Immature natural killer cell (primary cell): ENCODE results near the gene IRF2. TPM values are rescaled to one million over a fixed set of nuclear protein-coding genes. Genes with fewer than 3 reads are reported as not detected.
"Not testable (repeated sequence)": the region's sequence is repeated elsewhere in the genome, so short reads cannot be mapped to it uniquely, and the experiment has no call there.

Source experiments
- DNase-seq, 3 donors: peaks; one replicate each; pipeline ENCODE4 v3.0.0; 2022; ENCODE audit warnings: mixed read lengths in 1 of 3
- H3K27ac Mint-ChIP-seq, 6 donors: one replicate each; pipeline ENCODE4 v1.8.0; 2020; ENCODE audit warnings: mixed read lengths in 6 of 6, mild to moderate bottlenecking in 5 of 6, inconsistent platforms in 4 of 6, moderate library complexity in 3 of 6
- H3K27me3 Mint-ChIP-seq, 3 donors: one replicate each; pipeline ENCODE4 v1.8.0; 2020 to 2021; ENCODE audit warnings: low read depth in 3 of 3, mild to moderate bottlenecking in 3 of 3, mixed read lengths in 3 of 3, moderate library complexity in 3 of 3, inconsistent platforms in 1 of 3
- H3K36me3 Mint-ChIP-seq, 3 donors: one replicate each; pipeline ENCODE4 v1.8.0; 2020; ENCODE audit warnings: mixed read lengths in 3 of 3, inconsistent platforms in 2 of 3, mild to moderate bottlenecking in 2 of 3
- H3K4me1 Mint-ChIP-seq, 2 donors: one replicate each; pipeline ENCODE4 v1.8.0; 2020; ENCODE audit warnings: inconsistent platforms in 2 of 2, mild to moderate bottlenecking in 2 of 2, mixed read lengths in 2 of 2, moderate library complexity in 1 of 2
- H3K4me3 Mint-ChIP-seq, 5 donors: one replicate each; pipeline ENCODE4 v1.8.0; 2020; ENCODE audit warnings: mild to moderate bottlenecking in 5 of 5, mixed read lengths in 5 of 5, inconsistent platforms in 3 of 5, moderate library complexity in 3 of 5
- H3K9me3 Mint-ChIP-seq, 6 donors: one replicate each; pipeline ENCODE4 v1.8.0; 2020; ENCODE audit warnings: mild to moderate bottlenecking in 6 of 6, mixed read lengths in 6 of 6, inconsistent platforms in 4 of 6, moderate library complexity in 3 of 6
- polyA plus RNA-seq, 3 donors: library from polyadenylated mRNA; unstranded; fragments of 300-500 nt; fragmentation: Illumina TruSeq; gene quantifications; one replicate each; pipeline ENCODE4 v1.2.3, GENCODE V29; 2021

The IRF2 gene
- polyA plus RNA-seq, 3 donors from 2014 or later = 68.5 to 103 (median 76.9) TPM

- Mint-ChIP-seq H3K27ac (peak overlapping the region in 1 of 6 donors; percentile 12), H3K9me3 (peaks cover 0 to 9% (median 4%) of the 10 kb centered on the region in 6 donors), H3K4me3 (peak overlapping the region in 4 of 5 donors; percentile 38 to 86 (median 51)), H3K27me3 (peaks cover 0 to 1% (median 0%) of the 10 kb centered on the region in 3 donors), H3K36me3 (peaks cover 2 to 8% (median 6%) of the 10 kb centered on the region in 3 donors), H3K4me1 (peaks cover 35 to 36% of the 10 kb centered on the region in 2 donors)
- no peak for DNase-seq
Measured at GRCh38 chr4:184342167-184342856, 132.0 kb downstream of the IRF2 start.

DNA sequence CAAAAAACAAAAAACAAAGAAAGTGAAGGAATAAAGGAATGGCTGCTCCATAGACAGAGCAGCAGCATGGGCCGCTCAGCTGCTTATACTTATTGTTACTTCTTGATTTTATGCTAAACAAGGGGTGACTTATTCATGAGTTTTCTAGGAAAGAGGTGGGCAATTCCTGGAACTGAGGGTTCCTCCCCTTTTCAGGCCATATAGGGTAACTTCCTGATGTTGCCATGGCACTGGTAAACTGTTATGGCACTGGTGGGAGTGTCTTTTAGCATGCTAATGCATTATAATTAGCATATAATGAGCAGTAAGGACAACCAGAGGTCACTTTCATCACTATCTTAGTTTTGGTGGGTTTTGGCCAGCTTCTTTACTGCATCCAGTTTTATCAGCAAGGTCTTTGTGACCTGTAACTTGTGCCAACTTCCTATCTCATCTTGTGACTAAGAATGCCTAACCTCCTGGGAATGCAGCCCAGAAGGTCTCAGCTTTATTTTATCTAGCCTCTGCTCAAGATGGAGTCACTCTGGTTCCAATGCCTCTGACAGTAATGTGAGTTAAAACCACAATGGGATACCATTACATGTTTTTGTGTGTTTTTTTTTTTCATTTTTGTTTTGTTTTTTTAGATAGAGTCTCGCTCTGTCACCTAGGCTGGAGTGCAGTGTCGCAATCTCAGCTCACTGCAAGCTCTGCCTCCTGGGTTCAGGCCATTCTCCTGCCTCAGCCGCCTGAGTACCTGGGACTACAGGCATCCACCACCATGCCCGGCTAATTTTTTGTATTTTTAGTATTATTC, 134.8 kb downstream of the IRF2 start:
- H3K4me3 Mint-ChIP-seq, H3K27me3 Mint-ChIP-seq, H3K27ac Mint-ChIP-seq, DNase-seq: not testable (repeated sequence)
- Mint-ChIP-seq H3K4me1 (peaks cover 28 to 34% of the 10 kb centered on the region in 2 donors), H3K36me3 (peaks cover 2 to 12% (median 10%) of the 10 kb centered on the region in 3 donors), H3K9me3 (peaks cover 0 to 15% (median 5%) of the 10 kb centered on the region in 6 donors)

GRCh38 chr4:184337907-184338306, 136.4 kb downstream of the IRF2 start:
- DNase-seq = no peak
- Mint-ChIP-seq H3K27me3 (no peaks in the 10 kb centered on the region), H3K9me3 (peaks cover 0 to 15% (median 5%) of the 10 kb centered on the region in 6 donors), H3K27ac (no peak overlapping the region), H3K36me3 (peaks cover 2 to 12% (median 10%) of the 10 kb centered on the region in 3 donors), H3K4me3 (no peak overlapping the region), H3K4me1 (peaks cover 16 to 29% of the 10 kb centered on the region in 2 donors)

Other genes with a start within 250 kb of the IRF2 start
- 10 to 100 TPM in 2 of 3 donors, 1 to 10 TPM in 1; 8.2 to 20.1 (median 11.9) TPM for gene CASP3, start 174.9 kb upstream of the IRF2 start, polyA plus RNA-seq
- 10 to 100 TPM; 16.9 to 37.8 (median 21.0) TPM for gene PRIMPOL, start 175.2 kb upstream of the IRF2 start, polyA plus RNA-seq